ENCODE results near the gene GVQW3.

Gene GVQW3

DNA sequence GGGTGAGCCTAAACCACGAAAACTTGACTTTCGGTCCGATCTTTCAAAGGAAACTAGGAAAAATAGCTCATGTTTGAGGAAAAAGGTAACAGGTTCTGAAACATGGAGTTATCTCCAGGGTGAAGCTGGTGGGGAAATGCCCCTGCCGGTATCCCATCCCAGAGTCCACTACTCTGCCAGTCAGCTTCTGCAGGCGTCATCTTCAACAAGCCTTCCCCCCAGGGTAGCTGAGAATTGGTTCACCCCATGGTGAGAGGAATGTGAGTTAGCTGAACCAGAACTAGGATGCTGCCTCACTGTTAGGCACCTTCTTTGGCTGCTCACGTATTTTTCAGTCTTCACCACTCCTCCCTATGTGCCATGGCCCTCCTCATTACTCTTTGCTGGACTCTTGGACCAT is 1.1 kb downstream of the GVQW3 start:
- DNase-seq (ENCODE audit: extremely low spot score), result no peak
- ChIA-PET CTCF (no interaction called here), POLR2A (interaction anchor here (0.9 to 2.5 kb wide), 3 partner anchors 17 to 175 kb away, joined by 3 to 7 read pairs (median 4); partner anchors contain the start of gene EMSY)
- TF ChIP-seq, protein P1, sequence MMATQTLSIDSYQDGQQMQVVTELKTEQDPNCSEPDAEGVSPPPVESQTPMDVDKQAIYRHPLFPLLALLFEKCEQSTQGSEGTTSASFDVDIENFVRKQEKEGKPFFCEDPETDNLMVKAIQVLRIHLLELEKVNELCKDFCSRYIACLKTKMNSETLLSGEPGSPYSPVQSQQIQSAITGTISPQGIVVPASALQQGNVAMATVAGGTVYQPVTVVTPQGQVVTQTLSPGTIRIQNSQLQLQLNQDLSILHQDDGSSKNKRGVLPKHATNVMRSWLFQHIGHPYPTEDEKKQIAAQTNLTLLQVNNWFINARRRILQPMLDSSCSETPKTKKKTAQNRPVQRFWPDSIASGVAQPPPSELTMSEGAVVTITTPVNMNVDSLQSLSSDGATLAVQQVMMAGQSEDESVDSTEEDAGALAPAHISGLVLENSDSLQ (IDR thresholded peaks at IDR 0.05), result no peak
- TF ChIP-seq ELF4 (IDR thresholded peaks at IDR 0.05), result no peak
- no peak for TF ChIP-seq FOXM1 (IDR thresholded peaks at IDR 0.05; ENCODE audit: borderline replicate concordance)
- no peak for TF ChIP-seq ARNT (IDR thresholded peaks at IDR 0.05)
- TF ChIP-seq SP1 (IDR thresholded peaks at IDR 0.05), result no peak
- TF ChIP-seq LEF1 (IDR thresholded peaks at IDR 0.05; ENCODE audit: borderline replicate concordance), result no peak
- no peak for TF ChIP-seq SUZ12 (IDR thresholded peaks at IDR 0.05)
- no peak for TF ChIP-seq TARDBP (IDR thresholded peaks at IDR 0.05)
- TF ChIP-seq L3MBTL2 (conservative IDR thresholded peaks at IDR 0.05), result no peak
- TF ChIP-seq FOXA1 (IDR thresholded peaks at IDR 0.05), result no peak

GRCh38 chr11:76385903-76386302 is 4.8 kb downstream of the GVQW3 start:
- POLR2A ChIA-PET, result no interaction called here
- TF ChIP-seq L3MBTL2 (conservative IDR thresholded peaks at IDR 0.05) (no peak), LEF1 (IDR thresholded peaks at IDR 0.05; ENCODE audit: borderline replicate concordance) (no peak), FOXM1 (IDR thresholded peaks at IDR 0.05; ENCODE audit: borderline replicate concordance) (no peak), ELF4 (IDR thresholded peaks at IDR 0.05) (no peak), SP1 (IDR thresholded peaks at IDR 0.05) (no peak)
- CTCF ChIA-PET, result no interaction called here
- DNase-seq (ENCODE audit: extremely low spot score), result no peak

GRCh38 chr11:76388408-76388807 is 7.3 kb downstream of the GVQW3 start:
- POLR2A ChIA-PET, result interaction anchor here (1.0 kb wide), 1 partner anchor 181 kb away, joined by 3 read pairs; no protein-coding TSS in a partner anchor
- no peak for DNase-seq (ENCODE audit: extremely low spot score)
- TF ChIP-seq BHLHE40 (IDR thresholded peaks at IDR 0.05; ENCODE audit: borderline replicate concordance) (no peak), TARDBP (IDR thresholded peaks at IDR 0.05) (no peak), NFRKB (IDR thresholded peaks at IDR 0.05) (no peak)
- CTCF ChIA-PET, result no interaction called here

- TF ChIP-seq SUZ12 (IDR thresholded peaks at IDR 0.05) (no peak), FOXA1 (IDR thresholded peaks at IDR 0.05) (no peak), BHLHE40 (IDR thresholded peaks at IDR 0.05; ENCODE audit: borderline replicate concordance) (no peak), CTBP1 (IDR thresholded peaks at IDR 0.05; ENCODE audit: borderline replicate concordance) (no peak), SP1 (IDR thresholded peaks at IDR 0.05) (no peak), HDGF (IDR thresholded peaks at IDR 0.05; ENCODE audit: borderline replicate concordance) (no peak), LEF1 (IDR thresholded peaks at IDR 0.05; ENCODE audit: borderline replicate concordance) (no peak), ELF4 (IDR thresholded peaks at IDR 0.05) (no peak), L3MBTL2 (conservative IDR thresholded peaks at IDR 0.05) (no peak), NFRKB (IDR thresholded peaks at IDR 0.05) (no peak), FOXK2 (IDR thresholded peaks at IDR 0.05) (no peak), ZNF384 (IDR thresholded peaks at IDR 0.05) (no peak), TARDBP (IDR thresholded peaks at IDR 0.05) (no peak), FOXM1 (IDR thresholded peaks at IDR 0.05; ENCODE audit: borderline replicate concordance) (no peak)
- TF ChIP-seq, protein P1 (IDR thresholded peaks at IDR 0.05), result no peak
- DNase-seq (ENCODE audit: extremely low spot score), result no peak
- CTCF ChIA-PET, result no interaction called here
- POLR2A ChIA-PET, result no interaction called here
These were observed 9.9 kb downstream of the GVQW3 start for GRCh38 chr11:76391021-76391420.

DNA sequence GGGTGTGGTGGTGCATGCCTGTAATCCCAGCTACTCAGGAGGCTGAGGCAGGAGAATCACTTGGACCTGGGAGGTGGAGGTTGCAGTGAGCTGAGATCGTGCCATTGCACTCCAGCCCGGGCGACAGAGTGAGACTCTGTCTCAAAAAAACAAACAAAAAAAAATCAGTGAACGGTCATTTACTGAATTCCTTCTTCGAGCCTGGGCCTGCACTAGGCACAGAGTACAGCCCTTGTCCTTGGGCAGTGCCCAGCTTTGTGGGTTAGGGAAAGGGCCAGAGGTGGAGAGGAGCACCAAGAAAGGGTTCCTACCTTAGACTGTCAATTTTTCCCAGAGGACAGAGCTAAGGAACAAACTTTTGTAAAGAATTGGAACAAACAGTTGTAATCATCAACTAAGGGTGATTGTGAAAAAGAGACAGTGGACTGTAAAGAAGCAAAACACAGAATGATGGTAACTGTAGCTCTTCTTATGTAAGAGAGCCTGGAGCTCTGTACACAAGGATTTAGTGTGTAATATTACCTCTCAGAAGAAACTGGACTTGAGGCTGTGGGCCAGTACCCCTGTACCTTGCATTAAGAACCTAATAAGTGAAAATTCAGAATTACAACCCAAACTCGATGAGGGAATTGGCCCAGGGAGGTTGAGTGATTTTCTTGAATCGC is 10.8 kb downstream of the GVQW3 start:
- TF ChIP-seq, protein P1 (IDR thresholded peaks at IDR 0.05), result no peak
- no peak for TF ChIP-seq ARNT (IDR thresholded peaks at IDR 0.05)
- no peak for TF ChIP-seq LEF1 (IDR thresholded peaks at IDR 0.05; ENCODE audit: borderline replicate concordance)
- TF ChIP-seq L3MBTL2 (conservative IDR thresholded peaks at IDR 0.05), result no peak
- no peak for TF ChIP-seq NFRKB (IDR thresholded peaks at IDR 0.05)
- no peak for TF ChIP-seq HDGF (IDR thresholded peaks at IDR 0.05; ENCODE audit: borderline replicate concordance)
- no peak for DNase-seq (ENCODE audit: extremely low spot score)
- POLR2A ChIA-PET, result no interaction called here
- CTCF ChIA-PET, result interaction anchor here (0.6 kb wide), 1 partner anchor 946 kb away, joined by 3 read pairs; no protein-coding TSS in a partner anchor

GRCh38 chr11:76392870-76393269 is 11.7 kb downstream of the GVQW3 start:
- no peak for TF ChIP-seq SP1 (IDR thresholded peaks at IDR 0.05)
- POLR2A ChIA-PET, result no interaction called here
- no peak for DNase-seq (ENCODE audit: extremely low spot score)
- CTCF ChIA-PET, result no interaction called here

- no peak for DNase-seq (ENCODE audit: extremely low spot score)
- ChIA-PET CTCF (no interaction called here), POLR2A (no interaction called here)
- TF ChIP-seq TARDBP (IDR thresholded peaks at IDR 0.05), result no peak
- TF ChIP-seq NFRKB (IDR thresholded peaks at IDR 0.05), result no peak
- TF ChIP-seq SUZ12 (IDR thresholded peaks at IDR 0.05), result no peak
- TF ChIP-seq HDGF (IDR thresholded peaks at IDR 0.05; ENCODE audit: borderline replicate concordance), result no peak
- TF ChIP-seq FOXK2 (IDR thresholded peaks at IDR 0.05), result no peak
- TF ChIP-seq CTBP1 (IDR thresholded peaks at IDR 0.05; ENCODE audit: borderline replicate concordance), result no peak
- TF ChIP-seq ZNF384 (IDR thresholded peaks at IDR 0.05), result no peak
- TF ChIP-seq, protein P1 (IDR thresholded peaks at IDR 0.05), result no peak
These were observed 13.3 kb downstream of the GVQW3 start for GRCh38 chr11:76394411-76394810.
